Stimulated activated CD8-positive, alpha-beta memory T cell treated with anti-CD3 and anti-CD28 coated beads, Interleukin-12 subunit alpha, Interleukin-12 subunit beta, amount 100 ng/mL, for 1 hour (primary cell): ENCODE data around the gene SCAPER.
"Not testable (repeated sequence)": the region's sequence is repeated elsewhere in the genome, so short reads cannot be mapped to it uniquely, and the experiment has no call there.

Source experiments
- DNase-seq: peaks from one replicate; pipeline ENCODE4 v3.0.0-alpha.2; 2020; ENCODE audit warnings: low read depth

Gene SCAPER

DNA sequence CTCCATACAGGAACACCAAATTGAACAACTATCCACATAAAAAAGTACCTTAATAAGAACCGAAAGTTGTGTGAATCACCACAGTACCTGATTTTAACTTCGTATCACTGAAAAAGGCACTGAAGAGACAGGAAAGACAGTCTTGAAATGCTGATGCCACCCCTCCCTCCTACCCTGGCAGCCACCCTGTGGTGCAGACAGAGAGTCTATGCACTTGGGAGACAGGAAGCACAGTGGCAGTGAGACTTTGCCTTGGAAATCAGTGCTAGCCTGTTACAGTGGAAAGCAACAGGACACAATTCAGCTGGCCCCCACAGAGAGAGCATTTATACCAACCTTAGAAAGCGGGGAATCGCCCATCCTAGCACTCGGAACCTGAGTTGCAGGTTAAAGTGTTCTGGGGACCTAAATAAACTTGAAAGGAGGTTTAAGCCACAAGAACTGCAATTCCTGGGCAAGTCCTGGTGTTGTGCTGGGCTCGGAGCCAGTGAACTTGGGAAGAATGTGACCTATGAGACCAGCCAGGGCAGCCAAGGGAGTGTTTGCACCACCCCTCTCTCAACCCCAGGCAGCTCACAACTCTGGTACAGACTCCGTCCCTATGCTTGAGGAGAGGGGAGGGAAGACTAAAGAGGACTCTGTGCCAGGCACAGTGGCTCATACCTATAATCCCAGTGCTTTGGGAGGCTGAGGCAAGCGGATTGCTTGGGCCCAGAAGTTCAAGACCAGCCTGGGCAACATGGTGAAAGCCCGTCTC is 328.4 kb downstream of the SCAPER start:
- no peak for DNase-seq

DNA sequence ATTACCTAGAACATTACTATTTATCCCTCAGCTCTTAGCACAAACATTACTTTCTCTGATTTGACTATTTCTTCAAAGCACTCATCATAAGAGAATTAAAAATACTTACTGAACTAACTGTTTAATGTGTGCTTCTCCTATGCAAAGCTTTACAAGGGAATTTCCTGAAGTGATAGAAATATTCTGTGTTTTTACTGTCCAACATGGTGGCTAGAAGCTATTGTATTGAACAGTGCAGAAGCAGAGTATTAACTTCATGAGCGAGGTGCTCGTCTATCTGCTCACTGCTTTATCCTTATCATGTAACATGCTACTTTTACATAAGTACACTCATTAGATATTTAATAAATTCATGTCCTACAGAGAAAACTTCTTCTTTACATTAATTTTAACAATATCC is 329.5 kb downstream of the SCAPER start:
- no peak for DNase-seq

DNA sequence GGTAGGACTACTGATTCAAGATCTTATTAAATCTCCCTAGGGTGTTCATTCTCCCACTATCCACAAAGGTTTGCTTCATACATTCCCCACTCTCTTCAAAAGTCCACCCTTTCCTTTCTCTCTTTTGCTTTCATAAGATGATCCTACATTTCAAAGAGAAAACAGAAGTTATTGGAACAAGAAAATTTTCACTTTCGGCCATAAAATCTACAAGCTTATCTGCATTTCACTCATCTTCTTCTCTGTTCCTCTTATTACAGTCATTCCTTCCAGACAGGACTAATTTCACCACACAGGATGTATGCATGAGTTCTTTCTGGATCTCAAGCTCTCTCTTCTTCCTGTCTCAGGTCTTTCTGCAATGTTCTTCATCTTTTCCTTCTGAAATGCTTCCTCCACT is 329.9 kb downstream of the SCAPER start:
- DNase-seq, result no peak

DNA sequence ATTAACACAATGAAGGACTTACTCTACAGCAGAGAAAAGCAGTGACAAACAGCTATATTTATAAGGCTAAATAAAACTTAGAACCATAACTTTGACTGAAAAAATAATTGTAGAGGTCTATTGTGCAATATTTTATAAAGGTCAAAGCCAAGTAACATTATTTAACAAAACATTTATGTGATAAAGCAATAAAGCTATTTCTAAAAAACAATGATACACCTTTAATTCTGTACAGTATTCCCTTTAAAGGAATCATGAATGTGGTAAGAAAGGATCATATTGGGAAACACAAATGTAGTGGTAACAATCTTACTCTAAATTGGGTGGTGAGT is 332.2 kb downstream of the SCAPER start:
- DNase-seq, result no peak

DNA sequence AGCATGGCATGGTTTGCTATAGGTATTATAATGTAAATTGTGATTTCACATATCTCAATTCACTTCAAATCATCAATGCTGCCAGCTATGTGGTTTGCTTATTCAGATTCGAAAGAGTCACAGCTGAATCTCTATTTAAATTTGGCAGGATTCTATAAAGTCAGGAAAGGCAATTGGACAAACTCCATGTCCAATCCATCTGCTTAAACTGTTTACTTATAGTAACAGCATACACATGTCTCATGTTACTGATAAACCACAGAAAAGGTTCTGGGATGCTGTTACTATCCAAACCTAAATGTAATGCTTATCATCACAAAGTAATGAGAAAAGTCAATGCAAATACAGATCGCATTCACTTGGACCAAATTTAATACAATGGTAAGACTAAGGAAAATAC is 338.9 kb downstream of the SCAPER start:
- DNase-seq, result no peak

DNA sequence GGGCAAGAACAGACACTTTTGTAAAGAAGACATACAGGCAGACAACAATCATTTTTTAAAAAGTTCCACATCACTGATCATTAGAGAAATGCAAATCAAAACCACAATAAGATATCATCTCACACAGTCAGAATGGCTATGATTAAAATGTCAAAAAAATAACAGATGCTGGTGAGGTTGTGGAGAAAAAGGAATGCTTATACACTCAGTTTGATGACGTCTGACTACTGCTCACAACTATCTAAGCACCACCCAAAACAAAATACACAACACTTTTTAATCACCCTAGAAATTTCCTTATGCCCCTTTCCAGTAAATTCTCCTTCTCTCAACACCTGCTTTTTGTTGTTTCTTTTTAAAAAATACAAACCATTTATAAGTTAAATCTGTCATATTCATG is 339.8 kb downstream of the SCAPER start:
- DNase-seq, result no peak

DNA sequence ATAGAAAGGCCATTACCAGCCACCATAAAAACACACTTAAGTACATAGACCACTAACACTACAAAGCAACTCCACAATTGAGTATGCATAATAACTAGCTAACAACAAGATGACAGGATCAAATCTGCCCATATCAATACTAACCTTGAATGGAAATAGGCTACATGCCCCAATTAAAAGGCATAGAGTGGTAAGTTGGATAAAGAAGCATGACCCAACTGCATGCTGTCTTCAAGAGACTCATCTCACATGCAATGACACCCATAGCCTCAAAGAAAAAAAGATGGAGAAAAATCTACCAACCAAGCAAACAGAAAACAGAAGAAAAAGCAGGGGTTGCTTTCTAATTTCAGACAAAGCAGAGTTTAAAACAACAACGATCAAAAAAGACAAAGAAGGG is 349.9 kb downstream of the SCAPER start:
- no peak for DNase-seq

DNA sequence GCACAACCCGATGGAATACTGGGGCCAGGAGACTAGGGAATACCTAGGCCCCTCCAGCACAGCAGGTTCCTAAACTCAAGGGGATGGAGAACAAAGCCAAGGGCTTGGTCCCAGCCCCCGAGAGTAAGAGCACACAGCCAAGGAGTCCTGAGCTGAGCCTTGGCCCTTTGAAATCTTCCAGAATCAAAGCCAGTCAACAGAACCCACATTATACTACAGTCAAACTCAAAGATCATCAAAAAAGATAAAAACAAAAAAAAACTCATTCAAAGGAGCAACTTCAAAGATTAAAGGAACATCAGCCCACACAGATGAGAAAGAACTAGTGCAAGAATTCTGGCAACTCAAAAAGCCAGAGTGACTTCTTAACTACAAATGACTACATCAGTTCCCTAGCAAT is 351.6 kb downstream of the SCAPER start:
- DNase-seq, result no peak

DNA sequence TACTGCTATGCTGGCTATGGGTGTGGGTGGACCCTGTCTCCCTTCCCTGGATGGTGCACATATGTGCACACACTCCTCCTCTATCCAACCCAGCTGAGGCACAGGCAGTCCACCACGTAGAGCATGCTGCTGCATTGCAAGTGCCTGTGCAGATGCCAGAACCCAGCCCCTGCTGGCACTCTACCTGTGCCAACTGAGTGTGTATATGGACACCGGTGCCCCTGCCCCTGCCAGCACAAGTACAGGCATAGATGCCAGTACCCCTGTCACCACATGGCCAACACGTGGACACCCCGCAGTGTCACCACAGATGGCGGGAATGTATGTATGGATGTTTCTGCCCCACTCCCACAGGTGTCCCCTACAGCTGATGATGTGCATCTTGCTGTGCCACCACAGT is 352.0 kb downstream of the SCAPER start:
- DNase-seq, result no peak

DNA sequence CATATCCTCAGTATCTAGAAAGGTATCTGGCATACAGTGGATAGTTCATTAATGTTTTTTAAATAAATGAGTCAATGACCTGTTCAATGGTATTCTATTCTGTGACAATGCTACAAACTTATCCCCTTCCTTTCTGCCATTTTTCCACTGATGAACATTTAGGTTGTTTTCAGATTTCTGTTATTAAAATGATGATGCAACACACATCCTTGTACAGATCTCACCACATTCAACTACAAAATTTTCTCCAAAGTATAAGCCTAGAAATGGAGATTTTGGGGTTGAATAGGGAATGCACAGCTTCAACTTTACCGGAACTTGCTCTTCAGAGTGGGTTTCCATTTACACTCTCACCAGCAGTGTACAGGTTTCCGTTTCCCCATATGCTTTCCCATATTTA is 358.3 kb downstream of the SCAPER start:
- DNase-seq, result no peak

DNA sequence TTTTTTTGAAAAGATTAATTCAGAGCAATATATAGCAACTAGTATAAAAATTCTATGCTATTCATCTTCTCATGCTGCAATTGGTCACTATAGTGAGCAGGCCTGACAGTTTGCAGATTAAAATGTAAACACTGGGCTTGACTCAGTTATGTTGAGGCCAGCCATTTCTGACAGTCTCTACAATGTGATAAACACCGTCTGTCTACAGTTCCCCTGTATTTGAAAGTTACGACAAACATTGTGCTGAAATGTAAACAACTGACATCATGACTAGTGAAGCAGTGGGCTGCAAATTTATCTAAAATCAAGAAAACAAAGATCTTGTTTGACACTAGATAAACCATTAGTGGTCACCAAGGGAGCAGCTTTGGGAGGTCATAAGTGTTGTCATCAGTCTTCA is 371.1 kb downstream of the SCAPER start:
- no peak for DNase-seq

DNA sequence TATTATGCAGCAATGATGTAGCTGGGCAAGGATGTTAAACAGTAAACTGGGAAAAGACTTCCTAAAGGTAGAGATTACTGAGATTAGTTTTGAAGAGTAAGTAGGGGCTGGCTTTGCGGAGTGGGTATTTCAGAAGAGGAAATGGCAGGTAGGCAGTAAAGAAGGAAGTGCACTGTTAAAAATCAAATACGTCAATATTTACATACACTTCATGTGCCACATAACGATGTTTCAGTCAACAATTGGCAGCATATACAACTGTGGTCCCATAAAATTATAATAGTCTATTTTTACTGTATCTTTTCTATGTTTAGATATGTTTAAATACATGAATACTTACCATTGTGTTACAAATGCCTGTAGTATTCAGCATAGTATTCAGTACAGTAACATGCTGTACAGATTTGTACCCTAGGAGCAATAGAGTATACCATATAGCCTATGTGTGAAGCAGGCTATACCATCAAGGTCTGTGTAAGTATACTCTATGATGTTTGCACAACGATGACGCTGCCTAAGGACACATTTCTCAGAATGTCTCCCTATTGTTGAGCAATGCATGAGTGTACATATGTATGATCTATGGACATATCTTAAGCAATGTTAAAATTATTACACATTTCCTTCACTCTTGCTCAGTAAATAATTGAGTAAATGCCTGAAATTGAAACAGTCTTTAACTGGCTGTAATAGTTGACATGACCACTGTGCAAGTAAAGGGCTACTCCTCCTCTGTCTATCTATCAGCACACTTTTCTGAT is 371.9 kb downstream of the SCAPER start:
- DNase-seq, result no peak

DNA sequence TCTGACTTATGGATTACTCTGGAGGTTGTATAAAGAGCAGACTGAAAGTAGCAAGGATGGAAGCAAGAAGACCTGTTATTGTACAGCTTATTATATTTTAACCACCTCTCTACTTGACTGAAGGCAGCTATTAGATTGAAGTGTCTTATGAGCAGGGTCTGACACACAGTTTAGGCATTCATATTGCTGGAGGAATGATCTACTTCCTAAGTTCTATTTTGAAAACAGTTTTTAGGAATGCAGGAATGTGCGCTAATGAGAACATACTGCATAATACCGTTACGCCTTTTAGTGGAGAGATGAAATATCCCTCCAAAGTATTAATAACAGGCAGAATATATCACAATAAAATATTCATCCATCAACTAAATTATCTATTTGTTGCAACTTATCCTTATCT is 375.2 kb downstream of the SCAPER start:
- no peak for DNase-seq

DNA sequence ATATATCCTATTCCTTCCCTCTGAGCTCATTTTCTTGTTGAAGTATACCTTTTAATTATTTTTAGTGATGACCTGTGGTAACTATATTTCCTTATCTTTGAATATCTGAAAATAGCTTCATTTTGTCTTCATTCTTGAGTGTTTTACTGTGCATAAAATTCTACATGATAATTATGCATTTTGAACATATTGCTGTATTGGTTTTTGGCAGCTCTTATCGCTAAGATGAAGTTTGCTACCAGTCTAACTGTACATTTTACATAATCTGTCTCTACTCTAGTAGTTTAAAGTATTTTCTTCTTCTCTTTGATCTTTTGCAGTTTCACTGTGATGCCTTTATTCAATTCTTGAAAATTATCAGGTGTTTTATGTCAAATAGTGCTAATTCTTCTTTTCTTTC is 379.0 kb downstream of the SCAPER start:
- no peak for DNase-seq

DNA sequence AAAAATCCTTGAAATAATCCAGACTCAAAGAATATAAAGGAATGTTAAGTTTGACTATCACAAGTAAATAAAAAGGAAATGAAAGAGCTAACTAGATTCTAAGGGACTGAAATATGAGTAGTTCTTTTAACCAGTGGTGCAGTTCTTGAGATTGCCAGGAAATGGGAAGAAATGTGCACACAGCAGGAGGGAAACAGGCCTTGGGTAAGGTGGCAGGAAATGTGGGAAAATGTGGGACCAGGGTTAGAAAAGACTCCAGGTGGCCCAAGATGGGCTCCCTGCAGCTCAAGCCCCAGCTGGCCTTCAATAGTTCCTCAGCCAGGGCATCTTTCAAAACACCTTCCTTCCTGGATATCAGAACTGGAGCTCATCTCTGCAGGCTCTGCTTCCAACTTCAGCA is 387.2 kb downstream of the SCAPER start:
- DNase-seq, result no peak

DNA sequence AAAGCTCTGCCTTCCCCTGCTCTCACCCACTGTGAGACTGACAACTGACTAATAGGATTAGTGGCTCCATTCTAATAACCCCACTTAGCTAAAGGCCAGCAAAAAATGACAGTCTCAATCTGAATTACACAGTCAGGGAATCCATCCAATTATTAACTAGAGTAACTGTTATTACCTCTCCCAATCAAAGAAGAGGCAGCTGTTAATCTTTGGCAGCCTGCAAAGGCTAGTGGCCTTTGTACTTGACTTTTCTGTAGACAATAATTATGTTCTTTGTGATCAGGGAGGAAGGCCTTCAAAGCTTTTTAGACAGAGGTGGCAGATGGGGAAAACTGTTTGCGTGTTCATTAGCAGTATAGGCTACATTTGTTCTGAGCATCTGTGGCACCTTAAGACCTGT is 390.9 kb downstream of the SCAPER start:
- DNase-seq, result no peak

DNA sequence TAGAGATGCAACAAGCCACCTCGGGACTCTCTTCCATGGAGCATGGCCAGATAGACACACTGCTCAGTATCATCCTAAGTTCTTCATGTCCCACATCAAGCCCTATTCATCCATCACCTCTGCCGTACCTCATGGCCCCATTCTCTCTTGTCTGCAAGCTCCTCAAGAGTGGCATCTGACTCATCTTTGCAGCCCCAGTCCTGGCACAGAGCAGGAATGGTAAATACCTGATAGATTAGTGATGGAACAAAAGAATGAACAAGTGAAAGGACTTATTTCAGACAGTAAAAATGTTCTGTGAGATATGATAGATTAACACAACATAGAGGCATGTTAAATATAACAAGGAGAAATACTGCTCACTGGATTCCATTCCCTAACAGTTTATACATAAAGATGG is 392.2 kb downstream of the SCAPER start:
- DNase-seq, result no peak

DNA sequence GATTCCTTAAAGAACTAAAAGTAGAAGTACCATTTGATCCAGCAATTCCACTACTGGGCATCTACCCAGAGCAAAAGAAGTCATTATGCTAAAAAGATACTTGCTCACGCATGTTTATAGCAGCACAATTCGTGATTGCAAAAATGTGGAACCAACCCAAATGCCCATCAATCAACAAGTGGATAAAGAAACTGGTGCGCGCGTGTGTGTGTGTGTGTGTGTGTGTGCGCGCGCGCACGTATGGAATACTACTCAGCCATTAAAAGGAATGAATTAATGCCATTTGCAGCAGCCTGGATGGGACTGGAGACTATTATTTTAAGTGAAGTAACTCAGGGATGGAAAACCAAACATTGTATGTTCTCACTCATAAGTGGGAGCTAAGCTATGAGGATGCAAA is 394.5 kb downstream of the SCAPER start:
- not testable (repeated sequence) for DNase-seq

DNA sequence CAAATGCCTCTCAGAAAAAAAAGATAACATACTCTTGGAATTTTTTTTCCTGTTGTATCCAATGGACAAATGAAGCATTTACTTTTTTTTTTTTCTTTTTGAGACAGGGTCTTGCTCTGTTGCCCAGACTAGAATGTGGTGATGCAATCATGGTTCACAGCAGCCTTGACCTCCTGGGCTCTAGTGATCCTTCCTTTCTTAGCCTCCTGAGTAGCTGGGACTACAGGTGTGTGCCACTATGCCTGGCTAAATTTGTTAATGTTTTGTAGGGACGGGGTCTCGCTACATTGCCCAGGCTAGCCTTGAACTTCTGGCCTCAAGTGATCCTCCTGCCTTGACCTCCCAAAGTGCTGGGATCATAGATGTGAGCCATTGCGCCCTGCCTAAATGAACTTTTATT is 401.3 kb downstream of the SCAPER start:
- no peak for DNase-seq

DNA sequence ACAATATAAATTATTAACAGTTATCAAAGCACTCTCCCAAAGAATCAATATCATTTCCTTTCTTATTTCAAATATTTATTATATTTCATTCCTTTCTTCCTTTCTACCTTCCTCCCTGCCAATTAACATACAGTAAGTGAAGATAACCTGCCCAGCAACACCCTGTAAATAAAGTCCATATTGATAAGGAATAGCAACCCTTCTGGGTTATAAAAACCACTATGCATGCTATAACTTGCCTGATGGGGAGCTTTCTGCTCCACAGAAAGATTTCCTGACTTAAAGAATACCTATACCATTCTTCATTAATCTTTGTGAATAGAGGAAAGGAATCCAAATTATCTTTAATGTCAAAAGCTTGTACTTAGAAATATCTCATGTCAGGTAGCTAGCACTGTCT is 402.0 kb downstream of the SCAPER start:
- DNase-seq, result no peak

DNA sequence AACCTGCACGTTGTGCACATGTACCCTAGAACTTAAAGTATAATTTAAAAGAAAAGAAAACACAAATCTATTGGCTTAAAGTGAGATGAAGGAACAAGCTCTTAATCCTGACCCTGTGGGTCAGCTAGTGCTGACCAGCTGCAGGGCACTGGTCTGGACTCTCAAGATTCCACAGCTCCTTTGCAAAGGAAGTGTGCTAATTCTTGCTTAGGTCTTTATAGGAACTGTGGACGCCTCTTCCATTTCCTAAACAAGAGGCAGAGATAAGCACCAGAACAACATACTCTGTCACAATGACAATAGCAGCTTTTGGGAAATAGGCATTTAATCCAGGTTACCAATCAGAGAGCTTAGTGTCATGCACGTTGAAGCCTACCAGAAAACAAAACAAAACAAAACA is 402.5 kb downstream of the SCAPER start:
- DNase-seq, result no peak

DNA sequence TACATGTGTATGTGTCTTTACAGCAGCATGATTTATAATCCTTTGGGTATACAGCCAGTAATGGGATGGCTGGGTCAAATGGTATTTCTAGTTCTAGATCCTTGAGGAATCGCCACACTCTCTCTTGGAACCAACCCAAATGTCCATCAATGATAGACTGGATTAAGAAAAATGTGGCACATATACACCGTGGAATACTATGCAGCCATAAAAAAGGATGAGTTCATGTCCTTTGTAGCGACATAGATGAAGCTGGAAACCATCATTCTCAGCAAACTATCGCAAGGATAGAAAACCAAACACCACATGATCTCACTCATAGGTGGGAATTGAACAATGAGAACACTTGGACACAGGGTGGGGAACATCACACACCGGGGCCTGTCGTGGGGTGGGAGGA is 403.0 kb downstream of the SCAPER start:
- DNase-seq, result not testable (repeated sequence)

DNA sequence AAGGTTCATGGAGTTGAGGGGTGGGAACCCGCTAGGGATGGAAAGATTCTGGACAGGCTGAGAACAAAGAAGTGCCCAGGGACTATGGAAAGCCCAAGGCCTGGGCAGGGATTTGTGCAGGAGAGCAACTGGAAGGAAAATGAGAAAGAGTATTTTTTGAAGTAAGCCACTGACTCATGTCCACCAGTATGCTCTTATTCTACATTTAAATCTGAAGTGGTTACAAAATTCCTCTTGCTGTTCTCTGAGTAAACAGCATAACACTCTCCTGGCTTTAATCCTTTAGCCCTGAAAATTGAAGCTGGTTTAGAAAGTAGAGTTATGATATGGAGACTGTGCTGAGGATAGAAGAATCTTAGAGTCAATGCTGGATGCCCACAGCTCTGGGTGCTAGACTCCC is 403.4 kb downstream of the SCAPER start:
- DNase-seq, result no peak

DNA sequence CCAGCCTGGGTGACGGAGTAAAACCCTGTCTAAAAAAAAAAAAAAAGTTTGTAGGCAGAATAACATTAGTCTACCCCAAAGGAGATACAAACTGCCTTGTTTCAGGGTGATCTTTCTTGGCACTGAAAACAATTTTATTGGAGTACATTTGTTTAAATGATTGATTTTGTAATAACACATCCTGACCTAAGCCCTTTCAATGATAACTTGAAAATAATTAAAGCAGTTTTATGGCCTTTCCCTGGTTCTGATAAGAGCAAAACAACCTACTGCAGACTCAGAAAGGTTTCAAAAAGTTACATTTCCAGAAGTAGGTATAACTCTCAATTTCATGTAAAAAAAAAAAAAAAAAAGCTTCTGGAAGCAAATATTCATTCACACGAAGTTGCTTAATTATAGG is 404.1 kb downstream of the SCAPER start:
- no peak for DNase-seq
